ENCODE measurements around the gene CA10.

The CA10 gene

GRCh38 chr17:51630101-51630671 lies 528.3 kb downstream of the CA10 start:
- no peak for DNase-seq

DNA sequence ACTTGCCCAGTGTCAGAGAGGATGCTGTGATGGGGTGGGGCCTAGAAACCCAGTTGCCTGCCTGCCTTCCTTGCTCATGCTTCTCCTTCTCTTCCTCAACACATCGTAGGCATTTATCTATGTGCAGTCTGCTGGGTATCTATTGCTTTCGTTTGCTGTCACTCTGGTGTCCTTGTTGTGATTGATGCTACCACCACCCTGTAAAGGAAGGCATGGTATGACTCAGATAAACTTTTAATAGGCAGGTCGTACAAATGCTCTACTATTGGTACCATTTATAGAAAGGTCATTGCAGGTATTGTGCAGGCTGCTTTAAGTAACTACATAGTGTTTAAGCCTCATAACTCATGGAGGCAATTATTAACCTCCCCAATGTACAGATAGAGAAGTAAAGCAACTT lies 529.3 kb downstream of the CA10 start:
- no peak for DNase-seq

GRCh38 chr17:51627779-51628178 lies 530.7 kb downstream of the CA10 start:
- DNase-seq, result no peak

DNA sequence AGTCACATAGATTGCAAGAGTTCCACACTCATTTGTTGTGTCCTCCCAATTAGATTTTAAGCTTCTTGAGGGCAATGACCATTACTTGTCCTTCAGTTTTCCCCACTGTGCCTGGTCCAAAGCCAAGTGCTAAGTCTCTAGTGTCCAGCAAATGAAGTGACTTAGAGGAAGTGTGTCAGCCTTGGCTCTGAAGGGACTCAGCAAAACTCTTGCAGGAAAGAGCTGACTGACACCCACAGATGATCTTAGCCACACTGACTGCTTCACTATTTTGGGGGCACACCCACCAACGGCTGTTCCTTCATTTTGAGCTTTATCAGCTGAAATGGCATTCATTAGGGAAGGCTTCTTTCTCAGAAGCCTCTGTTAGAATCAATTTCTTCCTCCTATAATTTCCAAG lies 540.0 kb downstream of the CA10 start:
- no peak for DNase-seq

DNA sequence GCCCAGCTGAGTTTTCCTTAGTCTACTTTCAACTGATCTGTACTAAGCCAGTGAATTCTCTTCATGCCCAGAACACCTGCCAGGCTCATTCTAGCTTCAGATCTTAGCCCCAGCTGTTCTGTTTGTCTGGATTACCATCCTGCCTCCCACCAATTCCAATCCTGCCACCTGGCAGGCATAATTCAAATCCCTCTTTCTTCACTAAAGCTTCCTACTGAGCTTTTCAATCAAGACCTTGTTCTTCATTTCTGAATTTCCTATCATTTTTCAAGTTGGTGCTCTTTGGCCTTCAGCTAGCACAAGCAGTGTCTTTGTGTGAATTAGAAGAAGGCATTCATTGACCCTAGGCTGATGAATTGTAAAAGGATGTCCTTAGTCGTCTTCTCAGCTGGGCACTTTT lies 540.5 kb downstream of the CA10 start:
- no peak for DNase-seq

- no peak for DNase-seq
These were observed 545.3 kb downstream of the CA10 start for GRCh38 chr17:51613255-51613654.

DNA sequence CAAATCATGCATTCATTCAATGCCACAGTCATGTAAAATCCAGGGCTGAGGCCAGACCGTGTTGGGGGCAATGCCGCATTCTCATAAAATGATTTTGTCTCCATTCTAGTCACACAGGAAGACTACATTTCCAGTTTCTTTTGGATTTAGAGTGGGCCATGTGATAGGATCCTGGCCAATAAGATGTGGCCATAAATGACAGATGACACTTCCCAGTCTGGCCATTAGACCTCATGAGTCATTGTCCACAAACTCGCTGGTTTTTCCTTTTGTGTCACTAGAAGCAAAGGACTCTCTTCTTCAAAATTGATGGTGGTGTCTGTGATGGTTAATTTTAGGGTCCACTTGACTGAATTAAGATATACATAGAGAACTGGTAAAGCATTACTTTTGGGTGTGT lies 545.8 kb downstream of the CA10 start:
- no peak for DNase-seq

GRCh38 chr17:51611585-51611984 lies 546.9 kb downstream of the CA10 start:
- DNase-seq, result no peak

- no peak for DNase-seq
These were observed 547.7 kb downstream of the CA10 start for GRCh38 chr17:51610834-51611233.

DNA sequence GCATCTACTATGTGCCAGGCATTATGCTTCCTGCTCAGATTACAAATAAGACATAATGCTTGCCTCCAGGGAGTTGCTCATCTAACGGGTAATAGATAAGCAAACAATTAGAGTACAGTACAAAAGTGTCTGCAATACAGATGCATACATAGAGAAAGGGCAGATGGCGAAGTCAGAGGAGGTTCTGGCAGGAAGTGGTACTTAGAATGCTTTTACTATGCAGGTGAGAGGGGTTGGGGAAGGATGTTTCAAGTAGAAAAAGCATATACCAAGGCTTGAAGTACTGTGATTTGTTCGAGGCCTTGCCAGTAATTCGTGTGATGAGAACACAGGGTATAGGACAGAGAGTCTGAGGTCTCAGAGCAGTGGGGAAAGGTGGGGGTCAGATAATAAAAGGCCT lies 548.4 kb downstream of the CA10 start:
- DNase-seq, result no peak

DNA sequence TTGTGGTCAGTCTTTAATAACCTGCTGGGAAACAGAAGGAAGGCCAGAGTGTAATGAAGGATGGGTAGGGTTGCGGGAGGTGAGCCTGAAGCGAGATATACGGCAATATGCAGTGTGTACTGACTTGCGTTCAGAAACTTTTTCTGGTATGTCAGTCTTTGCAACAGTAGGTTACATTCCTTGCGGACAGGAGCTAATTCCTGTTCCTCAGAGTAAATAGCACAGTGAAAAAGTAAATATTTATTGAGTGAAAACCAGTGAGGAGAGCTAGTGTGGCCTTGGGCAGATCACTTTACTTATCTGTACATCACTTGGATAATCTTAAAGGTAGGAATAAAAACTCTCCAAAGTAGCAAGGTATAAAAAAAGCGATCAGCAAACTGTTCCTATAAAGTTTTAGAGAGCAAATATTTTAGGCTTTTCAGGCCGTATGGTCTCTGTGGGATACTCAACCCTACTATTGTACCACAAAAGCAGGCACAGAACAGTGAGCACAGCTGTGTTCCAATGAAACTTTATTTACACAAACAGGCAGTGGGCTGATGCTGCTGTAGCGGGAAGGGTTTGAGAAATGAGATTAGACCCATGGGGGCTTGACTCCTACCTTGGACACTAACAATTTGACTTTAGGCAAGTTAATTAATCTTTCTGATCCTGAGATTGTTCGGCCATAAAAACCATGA lies 550.1 kb downstream of the CA10 start:
- no peak for DNase-seq

DNA sequence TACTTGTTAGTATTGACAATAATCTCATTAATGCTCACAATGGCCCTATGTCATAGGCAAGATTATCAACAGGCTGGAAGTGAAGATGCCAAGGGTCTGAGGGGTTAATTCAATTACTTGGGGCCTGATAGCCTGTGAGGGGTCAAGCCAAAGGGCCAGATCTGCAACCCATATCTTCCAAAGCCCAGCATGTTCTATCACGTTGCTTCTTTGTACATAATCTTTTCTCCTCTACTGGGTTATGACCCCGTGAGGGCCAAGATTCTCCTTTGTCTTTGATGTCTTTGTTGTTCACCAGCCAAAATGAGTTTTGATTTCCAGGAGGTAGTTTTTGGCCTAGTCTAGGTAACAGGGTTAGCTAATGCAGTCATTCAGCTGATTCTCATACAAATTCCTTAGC lies 551.0 kb downstream of the CA10 start:
- no peak for DNase-seq

GRCh38 chr17:51604299-51605020 lies 554.1 kb downstream of the CA10 start:
- DNase-seq, result no peak

GRCh38 chr17:51601622-51602261 lies 556.8 kb downstream of the CA10 start:
- no peak for DNase-seq

DNA sequence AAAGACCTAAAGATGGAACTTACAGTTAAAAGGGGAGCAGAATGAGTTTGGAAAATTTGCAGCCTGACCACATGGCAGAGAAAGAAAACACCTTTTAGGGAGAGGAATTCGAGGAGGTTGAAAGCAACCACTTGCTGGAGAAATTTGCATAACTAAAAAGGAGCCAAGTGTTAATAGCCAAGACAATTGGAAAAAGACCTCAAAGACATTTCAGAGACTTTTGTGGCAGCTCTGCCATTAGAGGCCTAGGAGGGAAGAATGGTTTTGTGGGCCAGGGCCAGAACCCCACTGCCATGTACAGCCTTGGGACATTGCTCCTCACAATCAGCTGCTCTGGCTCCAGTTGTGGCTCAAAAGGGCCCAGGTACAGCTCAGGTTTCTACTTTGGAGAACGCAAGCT lies 559.7 kb downstream of the CA10 start:
- DNase-seq, result no peak

- DNase-seq, result no peak
These were observed 561.2 kb downstream of the CA10 start for GRCh38 chr17:51597345-51597744.

- DNase-seq, result no peak
These were observed 562.6 kb downstream of the CA10 start for GRCh38 chr17:51595826-51596398.

DNA sequence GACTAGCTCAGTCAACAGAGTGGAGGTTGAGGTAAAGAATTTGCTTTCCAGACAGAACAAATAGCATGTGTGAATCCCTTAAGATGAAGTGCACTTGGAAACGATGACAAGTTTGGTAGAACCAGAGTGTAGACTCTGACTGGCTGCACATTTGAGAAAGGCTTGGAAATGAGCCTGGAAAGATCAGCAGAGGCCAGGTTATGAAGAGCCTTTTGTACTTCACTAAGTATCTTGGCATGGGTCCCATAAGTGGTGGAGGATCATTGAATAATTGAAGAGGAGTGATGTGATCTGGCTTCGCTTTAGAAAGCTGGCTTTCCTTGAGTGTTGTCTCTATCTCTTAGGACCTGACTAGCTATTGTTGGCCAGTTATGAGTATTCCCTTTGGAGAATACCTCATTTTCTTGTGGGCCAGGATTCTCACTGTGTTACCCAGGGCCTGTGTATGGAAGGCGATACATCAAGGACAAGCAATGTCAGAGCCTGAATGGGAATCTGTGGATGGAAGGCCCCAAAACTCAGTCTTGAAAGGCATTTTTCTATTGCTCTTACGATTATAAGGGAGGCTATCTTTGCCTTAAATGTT lies 568.4 kb downstream of the CA10 start:
- DNase-seq, result peak; percentile 10

DNA sequence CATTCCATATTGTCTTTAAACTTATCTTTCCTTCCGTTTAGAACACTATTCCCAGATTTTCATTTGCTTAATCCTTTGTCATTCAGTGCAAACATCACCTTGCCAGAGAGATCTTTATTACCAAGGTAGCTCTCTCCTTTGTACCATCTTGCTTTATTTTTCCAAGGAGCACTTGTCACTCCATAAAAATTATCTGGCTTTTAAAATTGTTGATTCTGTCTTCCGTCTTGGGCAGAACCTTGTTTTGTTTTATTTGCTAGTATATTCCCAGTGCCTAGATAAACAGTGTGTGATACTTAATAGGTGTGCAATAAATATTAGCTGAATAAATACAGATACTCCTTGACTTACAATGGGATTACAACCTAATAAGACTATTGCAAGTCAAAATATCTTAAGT lies 570.5 kb downstream of the CA10 start:
- no peak for DNase-seq

- no peak for DNase-seq
These were observed 571.0 kb downstream of the CA10 start for GRCh38 chr17:51587516-51587915.

DNA sequence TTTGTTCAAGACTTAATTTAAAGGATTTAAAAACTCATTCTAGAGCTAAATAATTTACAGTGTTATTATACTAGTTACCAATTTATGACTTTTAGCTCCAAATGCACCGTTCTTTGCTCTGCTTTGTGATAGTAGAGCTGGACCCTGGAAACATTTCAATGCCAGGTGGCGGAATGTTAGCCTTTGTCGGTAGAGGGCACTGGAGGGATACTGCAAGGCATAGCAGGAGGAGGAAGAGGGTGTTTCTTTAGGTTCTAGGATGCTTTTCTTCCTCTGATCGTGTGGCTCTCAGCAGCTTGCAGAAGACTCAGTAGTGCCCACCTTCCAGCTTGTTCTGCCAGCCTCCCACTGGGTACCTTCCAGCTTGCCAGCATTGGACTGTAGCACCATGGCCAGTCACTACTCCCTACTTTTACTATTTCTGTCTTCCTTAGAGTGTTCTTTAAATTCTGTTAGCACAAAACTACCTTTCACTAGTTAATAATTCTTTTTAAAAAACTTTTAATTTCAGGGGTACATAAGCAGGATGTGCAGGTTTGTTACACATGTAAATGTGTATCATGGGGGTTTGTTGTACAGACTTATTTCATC lies 572.9 kb downstream of the CA10 start:
- peak; percentile 14 for DNase-seq

GRCh38 chr17:51580869-51581268 lies 577.6 kb downstream of the CA10 start:
- no peak for DNase-seq

Measured in NCI-H1436 (cell line).